ENCODE data around the gene CSH1.
"Not testable (repeated sequence)": the region's sequence is repeated elsewhere in the genome, so short reads cannot be mapped to it uniquely, and the experiment has no call there.

DNA sequence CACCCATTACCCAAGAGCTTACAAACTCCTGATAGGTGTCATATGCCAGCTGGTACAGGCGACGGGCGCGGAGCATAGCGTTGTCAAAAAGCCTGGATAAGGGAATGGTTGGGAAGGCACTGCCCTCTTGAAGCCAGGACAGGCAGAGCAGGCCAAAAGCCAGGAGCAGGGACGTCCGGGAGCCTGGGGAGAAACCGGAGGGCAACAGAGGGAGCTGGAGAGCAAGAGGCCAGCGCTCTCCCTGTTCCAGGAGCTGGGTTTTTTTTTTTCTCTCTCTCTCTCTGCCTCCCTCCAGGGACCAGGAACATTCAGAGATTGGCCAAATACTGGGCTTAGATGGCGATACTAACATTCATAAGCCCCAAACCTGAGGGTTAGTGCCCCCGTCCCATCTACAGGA lies 15.0 kb downstream of the CSH1 start:
- not testable (repeated sequence) for TF ChIP-seq CTCF (IDR thresholded peaks at IDR 0.05); EZH2 (IDR thresholded peaks at IDR 0.05; ENCODE audit: borderline replicate concordance, insufficient read depth, low read depth, low read length, poor library complexity, severe bottlenecking)
